HG03354 (cell line): ENCODE data around the gene LRFN4.

Experiments
- ATAC-seq: cut with Tn5 transposase; IDR thresholded peaks from one replicate; pipeline ENCODE4 v1.9.1; 2021; ENCODE audit warnings: mild to moderate bottlenecking; ENCODE audit not compliant: unreplicated experiment, poor library complexity, severe bottlenecking

The LRFN4 gene

DNA sequence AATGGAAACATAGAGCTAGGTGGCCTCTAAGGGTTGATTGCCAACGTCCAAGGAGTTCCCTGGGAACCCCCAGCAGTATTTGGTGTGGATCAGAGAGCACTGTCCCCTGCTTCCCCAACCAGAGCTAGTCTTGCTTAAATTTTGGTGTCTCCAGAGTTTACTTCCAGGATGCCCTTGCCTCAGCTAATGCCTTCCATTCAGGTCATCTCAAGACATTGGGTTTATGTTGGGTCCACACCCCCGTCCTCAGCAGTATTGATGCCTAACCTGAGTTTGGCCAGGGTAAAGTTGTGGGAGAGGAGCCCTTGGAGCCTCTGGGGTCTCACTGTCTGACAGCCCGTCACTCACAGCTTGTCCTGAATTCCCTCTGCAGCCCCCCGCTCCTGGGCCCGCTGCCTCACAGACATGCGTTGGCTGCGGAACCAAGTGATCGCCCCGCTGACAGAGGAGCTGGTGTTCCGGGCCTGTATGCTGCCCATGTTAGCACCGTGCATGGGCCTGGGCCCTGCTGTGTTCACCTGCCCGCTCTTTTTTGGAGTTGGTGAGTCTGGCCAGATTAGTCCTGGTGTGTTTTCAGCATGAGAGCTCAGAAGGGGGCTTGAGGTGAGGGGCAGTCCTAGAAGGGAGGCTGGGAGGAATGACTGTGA lies 12.2 kb upstream of the LRFN4 start:
- ATAC-seq = no peak

DNA sequence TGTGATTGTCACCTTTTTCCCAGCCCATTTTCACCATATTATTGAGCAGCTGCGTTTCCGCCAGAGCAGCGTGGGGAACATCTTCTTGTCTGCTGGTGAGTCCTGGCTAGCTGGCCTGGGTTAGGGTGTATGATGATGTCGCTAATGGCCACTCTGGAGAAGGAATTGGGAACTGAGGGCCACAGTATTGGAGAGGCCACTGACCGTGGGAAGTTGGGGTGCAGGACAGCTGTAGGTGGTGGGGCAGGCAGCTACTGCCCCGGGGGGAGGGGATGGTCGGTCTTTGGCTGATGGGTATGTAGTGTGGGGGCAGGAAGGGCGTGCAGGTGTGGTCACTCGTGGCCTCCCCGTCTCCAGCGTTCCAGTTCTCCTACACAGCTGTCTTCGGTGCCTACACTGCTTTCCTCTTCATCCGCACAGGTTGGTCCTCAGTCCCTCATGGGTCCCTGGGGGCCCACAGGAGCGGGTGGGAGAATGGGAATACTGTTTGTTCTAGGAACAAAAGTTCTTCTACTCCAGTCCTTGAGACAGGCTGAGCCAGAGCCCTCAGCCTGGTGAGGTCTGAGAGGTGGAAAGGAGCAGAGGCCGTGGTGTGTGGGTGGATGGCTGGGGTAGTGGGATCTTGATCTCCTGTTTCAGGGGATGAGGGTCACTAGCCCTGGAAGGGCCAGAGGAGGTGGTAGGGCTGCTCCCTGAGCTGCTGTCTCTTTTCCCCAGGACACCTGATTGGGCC lies 11.6 kb upstream of the LRFN4 start:
- ATAC-seq = no peak

DNA sequence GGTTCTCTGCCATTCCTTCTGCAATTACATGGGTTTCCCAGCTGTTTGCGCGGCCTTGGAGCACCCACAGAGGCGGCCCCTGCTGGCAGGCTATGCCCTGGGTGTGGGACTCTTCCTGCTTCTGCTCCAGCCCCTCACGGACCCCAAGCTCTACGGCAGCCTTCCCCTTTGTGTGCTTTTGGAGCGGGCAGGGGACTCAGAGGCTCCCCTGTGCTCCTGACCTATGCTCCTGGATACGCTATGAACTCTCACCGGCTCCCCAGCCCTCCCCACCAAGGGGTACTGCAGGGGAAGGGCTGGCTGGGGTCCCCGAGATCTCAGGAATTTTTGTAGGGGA lies 11.0 kb upstream of the LRFN4 start:
- ATAC-seq = no peak

DNA sequence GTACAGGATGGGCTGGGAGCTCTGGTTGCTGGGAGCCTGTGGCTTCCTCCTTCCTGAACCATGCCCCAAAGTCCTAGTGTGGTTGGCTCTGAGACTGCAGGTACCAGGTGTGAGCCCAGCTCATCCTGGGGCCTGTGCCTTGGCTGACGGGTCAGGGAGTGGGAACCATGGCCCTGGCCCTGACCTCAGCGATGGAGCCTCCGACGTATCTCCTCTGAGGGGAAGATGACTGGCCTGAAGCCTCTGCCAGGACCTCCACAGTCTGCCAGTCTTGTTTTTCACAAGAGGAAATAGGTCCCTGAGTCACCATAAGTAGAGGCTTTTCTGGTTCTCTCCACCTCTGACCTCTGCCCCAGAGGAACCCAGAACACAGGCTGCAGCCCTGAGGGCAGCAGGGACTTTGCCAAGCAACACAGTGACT lies 10.2 kb upstream of the LRFN4 start:
- ATAC-seq = no peak

DNA sequence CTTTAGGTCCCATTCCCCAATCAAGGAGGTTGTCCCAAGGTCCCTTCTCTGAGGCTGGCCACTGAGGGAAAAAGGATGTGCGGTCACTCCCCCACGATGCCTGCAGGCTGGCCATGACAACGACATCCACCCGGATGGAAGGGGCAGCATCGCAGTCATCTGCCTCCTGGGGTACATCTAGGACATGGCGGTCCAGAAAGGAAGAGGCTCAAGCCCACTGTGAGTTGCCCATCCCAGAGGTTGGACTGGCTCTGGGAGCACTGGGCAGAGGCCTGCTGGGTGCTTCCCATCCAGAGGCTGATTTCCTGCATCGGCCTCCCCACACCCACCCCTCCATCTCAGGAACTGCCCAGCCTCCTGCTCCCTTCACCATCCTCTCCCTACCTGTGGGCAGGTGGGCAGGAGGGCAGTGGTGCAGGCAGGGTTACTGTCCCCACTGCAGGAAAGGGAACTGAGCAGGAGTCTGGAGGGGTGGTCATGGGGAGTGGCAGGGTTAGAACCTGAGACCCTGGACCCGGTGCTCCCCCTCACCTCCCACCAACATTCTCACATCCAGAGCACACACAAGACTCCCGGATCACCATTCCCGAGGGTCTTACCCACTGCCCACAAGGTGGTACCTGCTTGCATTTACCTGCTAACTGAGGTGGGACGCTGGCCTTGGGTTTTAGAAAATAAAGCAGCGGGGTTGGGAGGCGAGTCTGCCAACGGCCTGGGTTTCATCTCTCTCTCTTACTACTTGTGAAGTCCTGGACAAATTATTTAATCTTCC lies 9.2 kb upstream of the LRFN4 start:
- no peak for ATAC-seq

DNA sequence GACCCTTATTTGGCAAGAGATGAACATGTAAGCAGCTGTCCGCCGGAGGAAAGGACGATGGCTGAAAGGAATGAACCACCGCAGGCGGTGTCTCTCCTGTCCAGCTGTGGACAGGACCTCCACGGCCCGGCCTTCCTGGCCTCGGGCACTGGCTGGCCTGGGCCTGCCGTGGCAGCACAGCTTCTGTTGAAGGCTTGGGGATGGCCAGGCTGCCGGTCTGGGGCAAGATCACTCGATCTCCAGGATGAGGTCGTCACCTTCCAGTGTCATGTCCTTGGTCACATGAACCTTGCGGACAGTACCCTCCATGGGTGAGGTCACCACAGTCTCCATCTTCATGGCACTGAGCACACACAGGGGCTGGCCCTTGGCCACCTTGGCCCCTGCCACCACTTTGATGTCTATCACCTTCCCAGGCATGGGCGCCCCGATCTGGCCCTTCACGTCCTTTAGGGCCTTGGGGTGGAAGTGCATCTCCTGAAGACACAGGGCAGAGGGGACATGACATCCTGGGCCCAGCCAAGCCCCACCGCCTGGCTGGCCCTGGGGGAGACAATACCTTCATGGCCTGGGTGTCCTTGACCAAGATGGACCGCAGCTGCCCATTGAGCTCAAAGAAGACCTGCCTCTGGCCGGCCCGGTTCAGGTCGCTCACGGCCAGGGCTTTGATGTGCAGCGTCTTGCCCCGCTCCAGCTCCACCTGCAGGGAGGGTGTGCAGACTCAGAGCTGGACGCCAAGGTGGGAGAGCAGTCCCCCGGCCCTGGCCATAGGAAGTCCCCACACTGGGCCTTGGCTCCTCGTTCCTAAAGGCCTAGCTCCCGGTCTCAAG lies 8.0 kb upstream of the LRFN4 start:
- ATAC-seq = no peak

DNA sequence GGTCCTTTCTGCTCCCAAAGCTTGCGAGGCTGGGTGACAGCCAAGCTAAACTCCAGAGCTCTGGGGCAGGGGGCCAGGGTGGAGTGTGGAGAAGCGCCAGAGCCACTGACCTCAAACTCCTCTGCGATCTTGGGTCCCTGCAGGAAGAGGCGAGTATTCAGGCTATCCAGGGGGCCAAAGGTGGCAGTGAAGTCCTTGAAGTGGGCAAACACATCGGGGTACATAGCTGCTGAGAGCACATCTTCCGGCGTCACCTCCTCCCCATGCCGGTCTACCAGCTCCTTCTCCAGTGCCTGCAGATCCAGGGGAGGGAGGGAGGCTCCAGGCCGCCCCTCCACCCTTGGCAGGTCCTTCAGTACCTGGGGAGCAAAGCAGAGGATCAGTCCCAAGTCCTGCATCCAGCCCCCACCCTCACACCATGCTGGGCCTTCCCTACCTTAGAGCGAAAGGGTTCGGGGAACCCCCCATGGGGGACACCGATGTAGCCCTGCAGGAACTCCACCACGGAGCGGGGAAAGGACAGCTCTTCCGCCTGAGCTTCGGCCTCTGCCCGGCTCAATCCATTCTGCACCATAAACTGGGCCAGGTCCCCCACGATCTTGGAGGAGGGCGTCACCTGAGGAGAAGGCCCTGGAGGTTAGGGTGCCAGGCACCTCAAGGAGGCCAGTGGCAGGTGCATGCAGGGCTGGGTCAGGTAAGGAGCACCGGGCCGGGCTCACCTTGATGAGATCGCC lies 7.2 kb upstream of the LRFN4 start:
- no peak for ATAC-seq

DNA sequence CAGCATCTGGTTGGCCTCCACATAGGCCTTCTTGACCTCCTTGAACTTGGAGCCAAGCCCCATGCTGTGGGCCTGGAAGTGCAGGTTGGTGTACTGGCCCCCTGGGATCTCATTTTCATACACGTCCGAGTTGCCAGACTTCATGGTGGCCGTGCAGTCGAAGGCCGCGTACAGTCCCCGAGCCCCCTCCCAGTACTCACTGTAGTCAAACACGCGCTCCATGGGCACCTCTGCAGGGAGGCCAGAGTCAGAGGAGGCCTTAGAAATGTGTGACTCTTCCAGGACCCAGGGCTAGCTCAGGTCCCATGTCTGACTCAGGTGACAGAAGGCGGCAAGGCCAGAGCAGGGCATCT lies 6.7 kb upstream of the LRFN4 start:
- ATAC-seq = no peak

DNA sequence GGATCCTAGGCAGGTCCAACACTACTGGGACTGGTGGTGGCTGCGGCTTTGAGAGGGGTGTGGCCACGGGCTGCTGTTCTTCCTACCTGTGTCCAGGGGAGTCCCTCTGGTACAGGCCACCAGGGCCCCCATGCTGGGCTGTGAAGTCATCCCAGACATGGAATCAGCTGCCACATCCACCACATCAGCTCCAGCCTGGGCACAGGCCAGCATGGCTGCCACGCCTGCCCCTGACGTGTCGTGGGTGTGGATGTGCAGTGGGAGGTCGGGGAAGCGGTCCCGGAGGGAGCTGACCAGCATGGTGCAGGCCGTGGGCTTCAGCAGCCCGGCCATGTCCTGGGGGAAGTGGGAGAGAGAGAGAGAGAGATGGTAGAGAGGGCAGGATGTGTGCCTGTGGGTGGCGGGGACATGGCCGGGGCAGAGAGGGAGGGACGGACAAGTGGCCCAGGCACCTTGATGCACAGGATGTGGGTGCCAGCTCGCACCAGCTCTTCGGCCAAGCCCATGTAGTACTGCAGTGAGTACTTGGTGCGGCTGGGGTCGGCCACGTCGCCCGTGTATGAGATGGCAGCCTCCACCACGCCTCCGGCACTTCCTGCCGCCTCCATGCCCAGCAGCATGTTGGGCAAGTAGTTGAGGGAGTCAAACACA lies 6.2 kb upstream of the LRFN4 start:
- ATAC-seq = no peak

DNA sequence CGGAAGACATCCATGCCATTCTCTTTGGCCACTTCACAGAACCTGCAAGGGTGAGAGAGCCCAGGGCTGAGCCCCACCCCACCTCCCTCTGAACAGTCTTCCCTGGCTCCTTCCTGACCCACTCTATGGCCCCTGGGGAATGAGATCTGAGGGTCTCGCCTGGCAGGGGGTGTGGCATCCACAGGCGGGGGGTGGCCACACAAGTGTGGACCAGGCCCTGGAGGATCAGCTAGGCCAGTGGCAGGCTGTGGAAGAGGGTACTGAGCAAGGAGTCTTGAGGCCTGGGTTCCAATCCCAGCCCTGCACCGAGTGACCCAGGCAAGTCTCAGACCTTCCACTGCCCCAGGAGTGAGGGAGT lies 5.6 kb upstream of the LRFN4 start:
- no peak for ATAC-seq

DNA sequence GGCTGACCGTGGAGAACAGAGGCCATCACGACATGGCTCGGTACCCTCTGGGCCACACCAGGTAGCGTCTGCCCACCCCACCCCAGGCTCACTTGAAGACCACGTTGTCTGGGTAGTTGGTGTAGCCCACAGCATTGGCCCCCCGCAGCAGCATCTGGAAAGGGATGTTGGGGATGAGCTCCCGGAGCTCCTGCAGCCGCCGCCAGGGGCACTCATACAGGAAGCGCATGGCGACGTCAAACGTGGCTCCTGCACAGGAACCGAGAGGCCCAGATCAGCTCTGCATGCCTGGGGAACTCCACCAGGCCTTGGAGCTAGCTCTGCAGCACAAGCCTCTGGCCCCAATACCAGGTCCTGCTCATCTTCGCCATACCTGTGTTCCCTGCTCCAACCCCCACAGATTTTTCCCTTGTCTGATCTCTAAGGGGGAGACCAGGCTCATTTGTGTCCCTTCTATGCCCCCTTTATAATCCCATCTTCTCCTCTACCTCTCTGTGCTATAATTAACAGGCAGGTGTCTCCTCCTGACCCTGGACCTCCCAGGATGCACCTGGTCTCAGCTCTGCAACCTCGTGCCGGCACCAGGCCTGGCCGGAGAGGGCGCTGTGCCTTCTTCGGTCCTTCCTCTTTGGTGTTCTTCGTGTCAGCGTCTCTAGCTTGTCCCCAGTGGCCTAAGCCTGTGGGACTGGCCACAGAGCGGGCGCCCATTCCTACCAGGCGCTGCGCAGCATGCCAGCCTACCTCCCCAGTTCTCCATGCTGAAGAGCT lies 5.0 kb upstream of the LRFN4 start:
- no peak for ATAC-seq

DNA sequence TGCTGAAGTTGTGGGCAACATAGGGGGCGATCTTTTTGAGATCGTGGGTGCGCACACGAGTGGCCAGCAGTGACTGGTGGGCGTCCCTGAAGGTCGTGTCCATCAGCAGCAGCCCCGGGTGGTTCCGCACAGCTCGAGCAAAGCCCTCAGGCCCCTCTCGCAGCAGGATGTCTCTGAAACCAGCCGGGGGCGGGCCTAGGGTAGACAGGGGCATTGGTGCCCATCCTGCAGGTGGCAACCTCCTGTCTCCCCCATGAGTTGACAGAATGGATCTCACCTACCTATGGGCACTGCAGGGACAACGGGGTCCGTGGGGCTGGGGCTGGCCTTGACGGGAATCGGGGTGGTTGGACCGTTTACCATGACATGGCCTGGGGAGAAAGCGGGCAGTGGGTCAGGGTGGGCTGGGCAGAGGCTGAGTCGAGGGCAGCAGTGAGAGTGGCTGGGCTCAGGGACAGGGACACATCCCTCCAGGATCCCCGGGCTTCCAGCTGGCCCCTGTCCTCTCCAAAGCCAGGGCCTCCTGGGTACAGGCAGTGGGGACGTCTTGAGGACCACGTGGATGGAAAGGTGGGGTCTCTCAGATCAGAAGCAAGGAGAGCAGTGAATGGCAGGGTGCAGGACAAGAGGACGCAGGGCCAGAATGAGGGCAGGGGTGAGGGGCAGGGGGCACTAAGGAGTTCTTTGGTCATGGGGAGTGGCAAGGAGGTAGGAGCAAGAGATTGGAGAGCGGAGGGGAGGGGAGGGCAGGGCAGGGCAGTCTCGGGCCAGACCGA lies 4.2 kb upstream of the LRFN4 start:
- ATAC-seq = no peak

DNA sequence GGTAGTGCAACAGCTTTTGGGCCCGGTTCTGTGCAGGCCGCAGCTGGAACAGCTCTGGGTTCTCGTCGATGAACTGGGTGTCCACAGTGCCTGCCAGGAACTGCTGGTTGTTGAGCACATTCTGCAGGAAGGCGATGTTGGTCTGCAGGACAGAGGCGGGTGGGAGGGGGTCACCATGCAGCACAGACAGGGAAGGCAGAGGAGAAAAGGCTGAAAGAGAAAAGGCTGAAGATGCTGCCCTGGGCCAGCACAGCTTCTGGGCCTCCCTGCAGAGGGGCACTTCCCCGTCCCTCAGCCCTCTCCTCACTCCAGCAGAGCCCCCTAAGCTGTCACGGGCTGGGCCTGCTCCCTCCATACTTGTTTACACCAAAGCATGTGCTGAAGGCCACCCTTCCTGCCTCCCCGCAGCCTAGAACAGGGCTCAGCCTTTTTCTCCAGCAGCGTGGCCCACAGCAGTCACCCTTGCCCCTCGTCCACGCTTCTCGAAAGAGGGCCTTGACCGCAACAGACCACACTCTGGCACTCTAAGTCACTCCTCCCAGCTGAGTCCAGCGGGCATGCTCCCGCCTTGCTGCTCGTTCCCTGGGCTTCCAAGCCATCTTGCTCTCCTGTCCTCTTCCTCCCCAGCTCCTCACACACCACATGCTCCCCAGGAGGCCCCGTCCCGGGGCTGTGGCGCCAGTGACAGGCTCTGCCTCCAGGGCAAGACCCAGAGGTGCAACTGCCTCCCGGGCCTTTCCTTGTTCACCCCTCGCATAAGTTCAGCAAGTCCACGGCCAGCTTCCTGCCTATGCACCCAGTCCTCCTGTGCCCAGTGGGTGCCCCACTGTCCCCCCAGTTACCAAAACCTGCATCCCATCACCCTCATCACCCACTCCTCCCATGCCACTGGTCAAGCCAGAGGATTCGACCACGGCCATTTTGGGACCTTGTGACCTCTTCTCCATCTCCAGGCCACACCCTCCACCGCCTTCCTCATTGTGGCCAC lies 3.3 kb upstream of the LRFN4 start:
- ATAC-seq = no peak

DNA sequence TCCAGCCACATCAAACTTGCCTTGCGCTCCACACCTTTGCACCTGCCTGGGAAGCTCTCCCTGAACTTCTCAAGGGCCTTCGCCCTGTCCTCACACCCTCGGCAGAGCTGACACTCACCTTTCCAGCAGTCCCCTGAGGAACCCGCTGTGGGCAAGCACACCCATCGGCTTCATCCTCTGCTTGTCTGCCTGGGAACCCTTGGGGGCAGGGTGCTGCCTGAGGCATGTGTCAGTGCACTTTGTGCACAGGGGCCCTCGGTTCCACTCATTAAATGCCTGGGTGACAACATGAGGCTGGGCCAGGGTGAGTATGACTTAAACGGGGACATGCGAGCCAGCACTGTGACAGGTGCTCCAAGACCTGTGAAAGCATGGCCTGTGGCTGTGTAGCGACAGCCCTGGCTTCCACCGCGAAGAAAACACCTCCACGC lies 2.6 kb upstream of the LRFN4 start:
- no peak for ATAC-seq

DNA sequence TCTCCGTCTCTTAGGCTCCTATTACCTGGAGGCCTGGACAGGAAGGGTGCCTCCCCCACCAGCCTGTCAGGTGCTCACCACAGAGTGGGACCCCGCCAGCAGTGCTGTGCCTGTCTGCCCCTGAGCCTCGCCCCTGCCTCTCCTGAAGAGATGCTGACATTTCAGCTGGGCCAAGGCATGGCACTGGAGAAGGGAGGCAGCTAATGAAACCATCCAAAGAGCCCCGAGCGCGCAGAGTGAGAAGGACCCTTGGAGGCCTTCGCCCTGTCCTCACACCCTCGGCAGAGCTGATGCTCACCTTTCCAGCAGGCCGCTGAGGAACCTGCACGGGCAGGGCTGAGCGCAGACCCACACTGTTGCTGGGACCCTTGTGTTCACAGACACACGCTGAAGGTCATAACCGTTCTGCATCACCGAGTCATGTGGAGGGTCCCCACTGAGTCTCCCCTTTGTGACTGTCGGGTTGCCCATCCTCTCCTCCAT lies 2.1 kb upstream of the LRFN4 start:
- no peak for ATAC-seq
